Astrocyte (in vitro differentiated cells and primary cell): ENCODE measurements around the gene DNAH14. TPM values are rescaled to one million over a fixed set of nuclear protein-coding genes. Genes with fewer than 3 reads are reported as not detected.
"Not testable (repeated sequence)": the region's sequence is repeated elsewhere in the genome, so short reads cannot be mapped to it uniquely, and the experiment has no call there.

Experiments used
- DNase-seq: peaks from one replicate; pipeline ENCODE4 v3.0.0-alpha.2; 2010; ENCODE audit warnings: low read depth
- FAIRE-seq: peaks from 2 replicates; lab custom pipeline; 2011; peaks lifted over from hg19 to GRCh38; lab: Jason Lieb, UNC
- H2AFZ ChIP-seq: 2 replicates; pipeline ENCODE4 v1.6.0; 2012; ENCODE audit warnings: low read depth, low read length, inconsistent platforms
- H3K27ac ChIP-seq: 2 replicates; pipeline ENCODE4 v1.5.1; 2011; ENCODE audit warnings: low read depth, low read length, inconsistent platforms
- H3K27me3 ChIP-seq: 2 replicates; pipeline ENCODE4 v1.6.0; 2011; ENCODE audit warnings: low read length, inconsistent platforms; ENCODE audit not compliant: insufficient read depth
- H3K36me3 ChIP-seq: 2 replicates; pipeline ENCODE4 v1.5.1; 2011; ENCODE audit warnings: low read length, inconsistent platforms; ENCODE audit not compliant: insufficient read depth
- H3K4me1 ChIP-seq: 2 replicates; pipeline ENCODE4 v1.5.1; 2011; ENCODE audit warnings: low read length, inconsistent platforms; ENCODE audit not compliant: insufficient read depth
- H3K4me2 ChIP-seq: 2 replicates; pipeline ENCODE4 v1.6.0; 2012; ENCODE audit warnings: low read length, inconsistent platforms
- H3K4me3 ChIP-seq: 2 replicates; pipeline ENCODE4 v1.5.1; 2011; ENCODE audit warnings: low read depth, mild to moderate bottlenecking, low read length, inconsistent platforms; ENCODE audit not compliant: insufficient read depth
- H3K79me2 ChIP-seq: 2 replicates; pipeline ENCODE4 v1.6.0; 2012; ENCODE audit warnings: mild to moderate bottlenecking, low read length, inconsistent platforms; ENCODE audit not compliant: insufficient read depth
- H3K9ac ChIP-seq: 2 replicates; pipeline ENCODE4 v1.6.0; 2012; ENCODE audit warnings: mild to moderate bottlenecking, low read length, inconsistent platforms
- H3K9me3 ChIP-seq: 2 replicates; pipeline ENCODE4 v1.5.1; 2012; ENCODE audit warnings: low read depth, mild to moderate bottlenecking, low read length, inconsistent platforms; ENCODE audit not compliant: insufficient read depth
- H4K20me1 ChIP-seq: 2 replicates; pipeline ENCODE4 v1.6.0; 2012; ENCODE audit warnings: low read length, inconsistent platforms; ENCODE audit not compliant: insufficient read depth
- H3K27ac Mint-ChIP-seq: one replicate; pipeline ENCODE4 v1.8.0; 2021; ENCODE audit warnings: mild to moderate bottlenecking, mixed read lengths; ENCODE audit not compliant: unreplicated experiment
- H3K27me3 Mint-ChIP-seq: one replicate; pipeline ENCODE4 v1.8.0; 2021; ENCODE audit warnings: low read depth, mixed read lengths; ENCODE audit not compliant: unreplicated experiment
- H3K36me3 Mint-ChIP-seq: one replicate; pipeline ENCODE4 v1.8.0; 2021; ENCODE audit warnings: low read depth, mixed read lengths; ENCODE audit not compliant: unreplicated experiment
- H3K4me1 Mint-ChIP-seq: one replicate; pipeline ENCODE4 v1.8.0; 2021; ENCODE audit warnings: low read depth, mixed read lengths; ENCODE audit not compliant: unreplicated experiment
- H3K4me3 Mint-ChIP-seq: one replicate; pipeline ENCODE4 v1.8.0; 2021; ENCODE audit warnings: mild to moderate bottlenecking, moderate library complexity, mixed read lengths; ENCODE audit not compliant: unreplicated experiment
- H3K9me3 Mint-ChIP-seq: one replicate; pipeline ENCODE4 v1.8.0; 2021; ENCODE audit warnings: mild to moderate bottlenecking, mixed read lengths; ENCODE audit not compliant: unreplicated experiment
- CTCF ChIP-seq: IDR thresholded peaks from 2 replicates; pipeline ENCODE4 v1.5.1; 2011; ENCODE audit warnings: low read depth, mild to moderate bottlenecking, inconsistent platforms, low read length, moderate library complexity; ENCODE audit not compliant: insufficient read depth
- EZH2 ChIP-seq: IDR thresholded peaks from 2 replicates; pipeline ENCODE4 v1.6.1; 2012; ENCODE audit warnings: mild to moderate bottlenecking, low read length, inconsistent platforms; ENCODE audit not compliant: insufficient read depth
- total RNA-seq: library from RNA; stranded (reverse); gene quantifications from 2 replicates; pipeline ENCODE4 v1.2.1, GENCODE V29; 2021

Gene DNAH14
- total RNA-seq, 1 donor from 2014 or later, result 21.2 TPM

- Histone ChIP-seq H3K9ac (no peak overlapping the region), H3K79me2 (no peaks in the 10 kb centered on the region), H3K36me3 (no peaks in the 10 kb centered on the region), H3K4me3 (no peak overlapping the region), H3K4me1 (no peaks in the 10 kb centered on the region), H3K27ac (no peak overlapping the region), H2AFZ (no peak overlapping the region), H3K4me2 (no peak overlapping the region), H3K9me3 (no peaks in the 10 kb centered on the region), H4K20me1 (no peaks in the 10 kb centered on the region), H3K27me3 (no peaks in the 10 kb centered on the region)
- TF ChIP-seq CTCF (no peak), EZH2 (no peak)
- Mint-ChIP-seq H3K4me1 (no peaks in the 10 kb centered on the region), H3K27ac (no peak overlapping the region), H3K9me3 (peaks cover 24% of the 10 kb centered on the region), H3K36me3 (peaks cover 11% of the 10 kb centered on the region), H3K27me3 (no peaks in the 10 kb centered on the region), H3K4me3 (no peak overlapping the region)
- no peak for DNase-seq
- no peak for FAIRE-seq
Observed at GRCh38 chr1:225137976-225138375, 208.5 kb downstream of the DNAH14 start.

GRCh38 chr1:225143001-225143400 is 213.5 kb downstream of the DNAH14 start:
- Histone ChIP-seq H3K4me1 (no peaks in the 10 kb centered on the region), H4K20me1 (no peaks in the 10 kb centered on the region), H2AFZ (no peak overlapping the region), H3K27me3 (no peaks in the 10 kb centered on the region), H3K4me2 (no peak overlapping the region), H3K79me2 (no peaks in the 10 kb centered on the region), H3K4me3 (no peak overlapping the region), H3K9ac (no peak overlapping the region), H3K36me3 (no peaks in the 10 kb centered on the region), H3K27ac (no peak overlapping the region), H3K9me3 (no peaks in the 10 kb centered on the region)
- H3K27me3 Mint-ChIP-seq, result no peaks in the 10 kb centered on the region
- H3K27ac Mint-ChIP-seq, result no peak overlapping the region
- H3K36me3 Mint-ChIP-seq, result no peaks in the 10 kb centered on the region
- H3K4me1 Mint-ChIP-seq, result no peaks in the 10 kb centered on the region
- no peak for TF ChIP-seq CTCF
- TF ChIP-seq EZH2, result no peak
- no peaks in the 10 kb centered on the region for H3K9me3 Mint-ChIP-seq
- no peak for DNase-seq
- no peak for FAIRE-seq
- no peak overlapping the region for H3K4me3 Mint-ChIP-seq

- DNase-seq (no peak), FAIRE-seq (no peak)
- peaks cover 3% of the 10 kb centered on the region for H3K9me3 Mint-ChIP-seq
- no peaks in the 10 kb centered on the region for H3K36me3 ChIP-seq
- H3K9me3 ChIP-seq, result no peaks in the 10 kb centered on the region
- no peak overlapping the region for H3K9ac ChIP-seq
- no peaks in the 10 kb centered on the region for H3K4me1 Mint-ChIP-seq
- no peak overlapping the region for H3K27ac Mint-ChIP-seq
- no peaks in the 10 kb centered on the region for H4K20me1 ChIP-seq
- no peak overlapping the region for H3K27ac ChIP-seq
- TF ChIP-seq EZH2, result no peak
- TF ChIP-seq CTCF, result no peak
- H3K27me3 Mint-ChIP-seq, result no peaks in the 10 kb centered on the region
- no peak overlapping the region for H3K4me2 ChIP-seq
- H3K79me2 ChIP-seq, result no peaks in the 10 kb centered on the region
- no peaks in the 10 kb centered on the region for H3K4me1 ChIP-seq
- H3K4me3 ChIP-seq, result no peak overlapping the region
- no peak overlapping the region for H2AFZ ChIP-seq
- H3K4me3 Mint-ChIP-seq, result no peak overlapping the region
- H3K36me3 Mint-ChIP-seq, result no peaks in the 10 kb centered on the region
- no peaks in the 10 kb centered on the region for H3K27me3 ChIP-seq
Observed at GRCh38 chr1:225146478-225146877, 217.0 kb downstream of the DNAH14 start.

- not testable (repeated sequence) for H3K9ac ChIP-seq, H3K27me3 ChIP-seq, DNase-seq, H3K9me3 Mint-ChIP-seq, H3K4me3 Mint-ChIP-seq, H3K4me1 ChIP-seq, H2AFZ ChIP-seq, H3K9me3 ChIP-seq, H3K4me1 Mint-ChIP-seq, H4K20me1 ChIP-seq, H3K27ac ChIP-seq, H3K36me3 ChIP-seq, H3K36me3 Mint-ChIP-seq, H3K4me2 ChIP-seq, H3K79me2 ChIP-seq, H3K27ac Mint-ChIP-seq, H3K4me3 ChIP-seq, H3K27me3 Mint-ChIP-seq, FAIRE-seq
Observed at GRCh38 chr1:225147791-225148190, 218.3 kb downstream of the DNAH14 start.
